Measurements from ENCODE around the gene OTX1.

- no peak for TF ChIP-seq CTCF (conservative IDR thresholded peaks at IDR 0.05; ENCODE audit: low read length)
- no peak for TF ChIP-seq EZH2phosphoT487 (IDR thresholded peaks at IDR 0.05; ENCODE audit: borderline replicate concordance, low read depth, low read length)
Measured at GRCh38 chr2:63029058-63029457, 21.6 kb upstream of the OTX1 start.
